Measurements from ENCODE around the gene LTF. TPM values are rescaled to one million over a fixed set of nuclear protein-coding genes. Genes with fewer than 3 reads are reported as not detected.

LTF gene
- total and polyA plus RNA-seq, 2 of the 13 experiments (the other 11 are each of a cell fraction or from before 2014, with no cell fraction given) = not detected

DNA sequence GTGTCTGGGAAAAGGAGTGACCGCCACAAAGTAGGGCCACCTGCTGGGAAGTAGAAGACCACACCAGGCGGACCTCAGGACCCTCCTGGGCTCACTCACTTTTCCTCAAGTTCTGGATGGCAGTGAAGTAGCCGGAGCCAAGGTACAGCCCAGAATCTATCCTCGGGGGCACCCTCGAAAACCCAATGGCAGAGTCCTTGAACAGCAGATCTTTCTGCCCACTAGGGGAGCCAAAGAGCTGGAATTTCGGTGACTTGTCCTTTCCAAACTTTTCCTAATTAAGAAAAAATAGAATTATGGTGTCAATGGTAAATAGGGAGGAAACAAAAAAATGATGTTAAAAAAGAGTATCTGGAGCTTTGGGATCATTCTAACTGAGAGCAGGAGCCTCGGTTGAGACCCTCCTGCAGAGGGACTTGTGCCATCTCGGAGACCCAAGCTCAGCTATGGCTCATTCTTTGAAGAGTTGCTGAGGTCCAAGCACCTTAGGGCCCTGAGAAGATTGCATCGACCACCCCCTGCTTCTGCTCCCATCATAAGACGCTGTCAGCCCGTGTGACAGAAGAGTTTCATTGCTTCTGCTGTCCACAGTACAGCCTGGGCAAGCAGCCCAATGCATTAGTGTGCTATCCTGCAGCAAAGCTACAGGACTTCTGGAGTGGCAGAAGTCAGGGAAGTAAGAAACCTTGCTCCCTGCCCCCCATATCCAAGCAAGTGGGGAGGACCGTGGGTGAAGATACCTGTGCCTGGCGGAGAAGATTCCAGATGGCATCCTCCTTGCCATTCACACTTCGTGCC lies 14.8 kb downstream of the LTF start:
- Histone ChIP-seq H3K4me3 (replicated peaks in 1 of 3; ENCODE audit: insufficient read depth in 1 of 3, low read depth in 2 of 3, low read length in 3 of 3) (no peak overlapping the region), H2AFZ (ENCODE audit: low read length) (no peak overlapping the region), H3K9ac (ENCODE audit: insufficient read depth, low read depth, low read length) (no peak overlapping the region), H3K27ac (ENCODE audit: extremely low read length, insufficient read depth, low read length) (no peak overlapping the region), H3K4me1 (ENCODE audit: insufficient read depth, low read length) (no peaks in the 10 kb centered on the region), H3K79me2 (ENCODE audit: insufficient read depth, low read length) (no peaks in the 10 kb centered on the region), H3K36me3 (replicated peaks in 1 of 2; ENCODE audit: control insufficient read depth in 1 of 2, insufficient read depth in 2 of 2, low read length in 2 of 2) (no peaks in the 10 kb centered on the region), H3K9me3 (ENCODE audit: low read length) (no peaks in the 10 kb centered on the region), H4K20me1 (ENCODE audit: insufficient read depth, low read length) (no peaks in the 10 kb centered on the region), H3K27me3 (ENCODE audit: control insufficient read depth in 1 of 2, insufficient read depth in 2 of 2, low read length in 2 of 2) (peaks cover 1 to 4% of the 10 kb centered on the region in 2 experiments; a peak in 2 of 5 replicates), H3K4me2 (ENCODE audit: low read depth, low read length) (no peak overlapping the region)
- peak; percentile 56 for ATAC-seq
- 20% methylated on average over 12 of the region's 14 CpGs for WGBS (ENCODE audit: low lambda C conversion rate)
- DNase-seq (ENCODE audit: low spot score) = no peak
- in situ Hi-C loops (cut with HindIII; ENCODE audit: extremely low pct_ligation_motif_present, low pct_unique_long_range_greater_than_20kb) (no loop called here), intact Hi-C loops (cut with micrococcal nuclease; ENCODE audit: unreplicated experiment) (no loop called here)
- BruUV-seq (replicated peaks) = no TSS peak
- FAIRE-seq = no peak
- peak; percentile 46 for TF ChIP-seq XRCC5 (optimal IDR thresholded peaks at IDR 0.05; ENCODE audit: low read length)
- no peak for TF ChIP-seq TMF1 (CRISPR knock-in tag; IDR thresholded peaks at IDR 0.05; ENCODE audit: low read depth)
- TF ChIP-seq, protein P1, sequence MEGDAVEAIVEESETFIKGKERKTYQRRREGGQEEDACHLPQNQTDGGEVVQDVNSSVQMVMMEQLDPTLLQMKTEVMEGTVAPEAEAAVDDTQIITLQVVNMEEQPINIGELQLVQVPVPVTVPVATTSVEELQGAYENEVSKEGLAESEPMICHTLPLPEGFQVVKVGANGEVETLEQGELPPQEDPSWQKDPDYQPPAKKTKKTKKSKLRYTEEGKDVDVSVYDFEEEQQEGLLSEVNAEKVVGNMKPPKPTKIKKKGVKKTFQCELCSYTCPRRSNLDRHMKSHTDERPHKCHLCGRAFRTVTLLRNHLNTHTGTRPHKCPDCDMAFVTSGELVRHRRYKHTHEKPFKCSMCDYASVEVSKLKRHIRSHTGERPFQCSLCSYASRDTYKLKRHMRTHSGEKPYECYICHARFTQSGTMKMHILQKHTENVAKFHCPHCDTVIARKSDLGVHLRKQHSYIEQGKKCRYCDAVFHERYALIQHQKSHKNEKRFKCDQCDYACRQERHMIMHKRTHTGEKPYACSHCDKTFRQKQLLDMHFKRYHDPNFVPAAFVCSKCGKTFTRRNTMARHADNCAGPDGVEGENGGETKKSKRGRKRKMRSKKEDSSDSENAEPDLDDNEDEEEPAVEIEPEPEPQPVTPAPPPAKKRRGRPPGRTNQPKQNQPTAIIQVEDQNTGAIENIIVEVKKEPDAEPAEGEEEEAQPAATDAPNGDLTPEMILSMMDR (CRISPR knock-in tag; IDR thresholded peaks at IDR 0.05) = peak; percentile 29; the same call in 1 of the 2 replicates
- POLR2A ChIA-PET = no interaction called here
- CTCF ChIA-PET (ENCODE audit: low intra/inter-chr PET ratio, low total read pairs) = no interaction called here

DNA sequence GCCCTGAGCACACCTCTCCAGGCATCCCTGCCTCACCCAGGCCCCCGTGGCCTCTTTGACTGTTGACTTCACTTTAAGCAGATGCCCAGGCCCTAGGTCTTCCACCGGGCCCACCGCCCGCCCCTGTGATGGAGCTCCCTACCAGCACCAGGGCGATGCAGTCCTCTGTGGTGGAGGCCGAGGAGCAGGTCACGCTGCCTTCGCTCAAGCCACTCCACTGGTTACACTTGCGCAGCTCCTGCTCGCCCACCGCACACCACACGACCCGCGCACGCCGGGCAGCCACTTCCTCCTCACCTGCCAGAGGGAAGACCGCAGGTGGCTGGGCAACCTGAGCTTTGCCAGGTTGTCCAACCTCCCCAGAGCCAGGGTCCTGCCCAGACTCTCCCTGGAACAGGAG lies 16.0 kb downstream of the LTF start:
- Histone ChIP-seq H3K4me3 (replicated peaks in 1 of 3; ENCODE audit: insufficient read depth in 1 of 3, low read depth in 2 of 3, low read length in 3 of 3) (no peak overlapping the region), H3K27ac (ENCODE audit: extremely low read length, insufficient read depth, low read length) (no peak overlapping the region), H3K79me2 (ENCODE audit: insufficient read depth, low read length) (no peaks in the 10 kb centered on the region), H2AFZ (ENCODE audit: low read length) (no peak overlapping the region), H3K9me3 (ENCODE audit: low read length) (no peaks in the 10 kb centered on the region), H3K36me3 (replicated peaks in 1 of 2; ENCODE audit: control insufficient read depth in 1 of 2, insufficient read depth in 2 of 2, low read length in 2 of 2) (no peaks in the 10 kb centered on the region), H3K4me2 (ENCODE audit: low read depth, low read length) (no peak overlapping the region), H3K4me1 (ENCODE audit: insufficient read depth, low read length) (no peaks in the 10 kb centered on the region), H3K9ac (ENCODE audit: insufficient read depth, low read depth, low read length) (no peak overlapping the region), H4K20me1 (ENCODE audit: insufficient read depth, low read length) (no peaks in the 10 kb centered on the region), H3K27me3 (ENCODE audit: control insufficient read depth in 1 of 2, insufficient read depth in 2 of 2, low read length in 2 of 2) (0 out of 5 replicates have a peak, but pooled peaks cover 0 to 1% of the 10 kb centered on the region in 2 experiments)
- 50% methylated on average over 12 of the region's 17 CpGs for WGBS (ENCODE audit: low lambda C conversion rate)
- in situ Hi-C loops (cut with HindIII; ENCODE audit: extremely low pct_ligation_motif_present, low pct_unique_long_range_greater_than_20kb) = no loop called here
- intact Hi-C loops (cut with micrococcal nuclease; ENCODE audit: unreplicated experiment) = no loop called here
- ATAC-seq (no peak), FAIRE-seq (no peak), DNase-seq (ENCODE audit: low spot score) (no peak)
- no TSS peak for BruUV-seq (replicated peaks)
- ChIA-PET CTCF (ENCODE audit: low intra/inter-chr PET ratio, low total read pairs) (no interaction called here), POLR2A (no interaction called here)
- no peak for TF ChIP-seq ZNF749 (CRISPR knock-in tag; IDR thresholded peaks at IDR 0.05; ENCODE audit: borderline replicate concordance)
- TF ChIP-seq SNRNP70 (IDR thresholded peaks at IDR 0.05; ENCODE audit: low read depth, low read length) = no peak
- TF ChIP-seq ELF1 (CRISPR knock-in tag; IDR thresholded peaks at IDR 0.05) = no peak
- no peak for TF ChIP-seq ZNF530 (CRISPR knock-in tag; IDR thresholded peaks at IDR 0.05; ENCODE audit: low read depth)
- TF ChIP-seq NCOA5 (CRISPR knock-in tag; IDR thresholded peaks at IDR 0.05) = no peak
- TF ChIP-seq, protein P2, sequence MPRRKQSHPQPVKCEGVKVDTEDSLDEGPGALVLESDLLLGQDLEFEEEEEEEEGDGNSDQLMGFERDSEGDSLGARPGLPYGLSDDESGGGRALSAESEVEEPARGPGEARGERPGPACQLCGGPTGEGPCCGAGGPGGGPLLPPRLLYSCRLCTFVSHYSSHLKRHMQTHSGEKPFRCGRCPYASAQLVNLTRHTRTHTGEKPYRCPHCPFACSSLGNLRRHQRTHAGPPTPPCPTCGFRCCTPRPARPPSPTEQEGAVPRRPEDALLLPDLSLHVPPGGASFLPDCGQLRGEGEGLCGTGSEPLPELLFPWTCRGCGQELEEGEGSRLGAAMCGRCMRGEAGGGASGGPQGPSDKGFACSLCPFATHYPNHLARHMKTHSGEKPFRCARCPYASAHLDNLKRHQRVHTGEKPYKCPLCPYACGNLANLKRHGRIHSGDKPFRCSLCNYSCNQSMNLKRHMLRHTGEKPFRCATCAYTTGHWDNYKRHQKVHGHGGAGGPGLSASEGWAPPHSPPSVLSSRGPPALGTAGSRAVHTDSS (CRISPR knock-in tag; conservative IDR thresholded peaks at IDR 0.05) = no peak
- no peak for TF ChIP-seq NFIB (CRISPR knock-in tag; IDR thresholded peaks at IDR 0.05; ENCODE audit: borderline replicate concordance)
- no peak for TF ChIP-seq ESRRA (CRISPR knock-in tag; IDR thresholded peaks at IDR 0.05; ENCODE audit: low read depth)
- TF ChIP-seq ARHGAP35 (CRISPR knock-in tag; IDR thresholded peaks at IDR 0.05; ENCODE audit: borderline replicate concordance) = no peak

Data from HepG2 (cell line).